ENCODE results near the gene OVOL1. TPM values are rescaled to one million over a fixed set of nuclear protein-coding genes. Genes with fewer than 3 reads are reported as not detected.

OVOL1 gene
- total RNA-seq, 1 donor from 2014 or later: not detected

DNA sequence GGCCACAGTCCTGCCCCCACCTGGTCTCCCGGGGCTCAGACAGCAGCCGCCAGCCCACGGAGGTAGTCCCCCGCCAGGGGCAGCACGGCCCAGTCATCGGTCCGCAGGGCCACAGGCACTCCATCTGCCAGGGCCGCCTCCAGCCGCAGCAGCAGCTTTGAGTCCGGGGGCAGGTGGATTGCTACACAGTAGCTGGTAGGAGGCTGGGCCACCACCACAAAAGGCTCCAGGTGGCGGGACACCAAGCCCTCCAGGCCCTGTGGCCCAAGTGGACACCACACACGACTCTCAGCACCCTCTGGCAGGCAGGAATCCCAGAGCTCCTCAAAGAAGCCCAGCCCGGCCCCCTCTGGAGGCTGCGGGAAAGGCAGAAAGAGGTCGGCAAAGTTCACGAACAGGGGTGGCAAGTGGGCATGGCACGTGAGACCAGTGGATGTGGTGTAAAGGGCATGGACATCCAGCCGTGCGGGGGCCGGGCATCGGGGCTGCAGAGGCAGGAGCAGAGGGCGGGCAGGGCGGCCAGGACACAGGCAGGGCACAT, 9.0 kb upstream of the OVOL1 start:
- DNase-seq (ENCODE audit: low spot score): peak; percentile 89

DNA sequence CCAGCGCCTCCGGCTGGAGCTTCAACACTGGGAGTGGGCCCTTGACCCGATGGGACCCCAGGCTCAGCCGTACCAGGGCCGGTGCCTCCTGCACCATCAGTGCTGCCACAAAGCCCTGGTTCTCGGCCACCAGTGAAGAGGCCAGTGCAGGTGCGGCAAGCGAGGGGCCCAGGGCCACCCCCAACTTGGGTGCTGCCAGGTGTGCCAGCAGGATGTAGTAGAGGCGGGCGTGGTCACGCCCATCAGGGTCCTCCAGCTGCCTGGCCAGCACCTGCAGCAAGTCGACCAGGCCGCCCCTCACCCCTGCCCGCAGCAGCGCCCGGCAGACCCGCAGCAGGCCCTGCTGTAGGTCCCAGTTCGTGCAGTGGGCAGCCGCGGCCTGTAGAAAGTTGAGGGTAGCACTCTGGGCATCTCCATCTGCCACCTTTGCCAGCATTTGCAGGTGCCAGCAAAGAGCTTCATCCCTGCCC, 8.4 kb upstream of the OVOL1 start:
- no peak for DNase-seq (ENCODE audit: low spot score)

DNA sequence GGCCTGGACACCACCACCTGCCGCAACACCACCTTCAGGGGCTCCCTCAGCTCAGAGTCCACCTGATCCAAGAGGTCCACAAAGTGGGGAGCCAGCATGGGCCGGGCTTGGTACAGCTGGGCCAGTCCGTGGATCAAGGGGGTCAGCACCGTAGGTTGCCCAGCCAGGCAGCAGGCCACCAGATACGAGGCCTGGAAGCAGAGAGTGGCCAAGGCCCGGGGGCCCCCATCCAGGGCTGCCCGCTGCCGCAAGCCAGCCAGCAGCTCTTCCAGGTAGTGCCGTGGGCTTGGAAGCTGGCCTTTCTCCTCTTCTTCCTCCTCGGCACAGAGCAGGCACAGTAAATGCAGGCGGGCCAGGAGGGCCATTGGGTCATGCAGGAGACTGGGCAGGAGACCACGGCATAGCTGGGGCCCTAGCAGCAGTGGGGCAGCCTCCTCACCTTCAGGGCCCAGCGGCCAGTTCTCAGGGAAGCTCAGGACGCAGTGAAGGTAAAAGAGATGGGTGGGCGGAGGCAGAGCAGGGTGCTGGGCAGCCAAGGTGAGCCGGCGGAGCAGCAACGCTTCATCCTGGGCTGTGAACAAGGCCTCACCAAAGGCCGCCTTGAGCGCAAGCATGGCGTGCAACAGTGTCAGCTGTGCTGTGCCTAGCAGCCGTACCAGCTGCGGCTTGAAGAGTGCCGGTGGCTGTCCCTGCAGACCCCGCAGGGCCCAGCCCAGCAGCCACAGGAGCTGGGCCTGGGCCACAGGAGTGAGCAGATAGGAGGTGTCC, 7.8 kb upstream of the OVOL1 start:
- peak; percentile 85 for DNase-seq (ENCODE audit: low spot score)

DNA sequence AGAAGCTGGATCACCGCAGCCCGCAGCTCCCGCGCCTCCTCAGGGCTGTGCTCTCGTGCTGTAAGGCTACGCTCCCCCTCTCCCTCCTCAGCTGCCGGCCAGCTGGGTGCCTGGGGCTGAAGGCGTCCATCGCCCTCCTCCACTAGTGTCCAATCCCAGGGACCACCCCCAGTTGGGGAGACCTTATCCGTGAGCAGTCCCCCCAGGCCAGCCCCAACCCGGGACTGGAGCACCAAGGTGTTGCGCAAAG, 7.3 kb upstream of the OVOL1 start:
- DNase-seq (ENCODE audit: low spot score): no peak

DNA sequence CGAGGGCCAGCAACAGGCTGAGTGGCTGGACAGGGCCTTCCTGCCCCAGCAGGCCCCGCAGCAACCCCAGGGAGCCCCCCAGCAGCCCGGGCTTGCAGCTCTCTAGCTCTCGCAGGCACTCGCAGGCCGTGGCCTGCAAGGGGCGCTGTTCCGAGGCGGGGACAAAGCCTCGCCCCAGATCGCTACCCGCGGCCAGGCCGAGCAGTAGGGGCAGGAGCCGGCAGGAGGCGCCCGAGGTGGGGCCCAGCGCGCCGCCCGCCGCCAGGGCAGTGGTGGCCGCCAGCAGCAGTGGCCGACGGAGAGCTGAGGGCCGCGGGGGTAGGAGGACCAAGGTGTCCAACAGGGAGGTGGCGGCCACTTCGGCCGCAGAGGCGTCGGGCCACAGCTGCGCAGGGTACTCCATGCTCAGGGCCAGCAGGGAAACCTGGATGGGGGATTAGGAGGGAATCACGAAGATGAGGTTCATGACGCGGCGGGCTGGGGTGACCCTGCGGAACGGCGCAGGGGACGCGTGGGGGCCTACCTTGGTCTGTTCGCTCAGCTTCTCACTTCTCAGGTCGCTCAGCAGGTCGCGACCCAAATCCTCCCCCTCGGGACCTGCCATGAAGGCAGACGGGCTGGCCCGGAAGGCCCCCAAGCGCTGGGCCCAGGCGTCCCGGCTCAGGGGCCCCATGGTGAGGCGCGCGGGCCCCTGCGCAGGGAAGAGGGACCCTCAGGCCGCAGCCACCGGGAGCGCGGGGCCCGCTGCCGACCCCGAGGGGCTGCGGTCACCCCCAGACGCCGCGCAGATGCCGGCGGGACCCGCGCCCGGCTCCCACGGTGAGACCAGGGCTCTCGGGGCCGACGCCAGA, 6.7 kb upstream of the OVOL1 start:
- peak; percentile 95 for DNase-seq (ENCODE audit: low spot score)

DNA sequence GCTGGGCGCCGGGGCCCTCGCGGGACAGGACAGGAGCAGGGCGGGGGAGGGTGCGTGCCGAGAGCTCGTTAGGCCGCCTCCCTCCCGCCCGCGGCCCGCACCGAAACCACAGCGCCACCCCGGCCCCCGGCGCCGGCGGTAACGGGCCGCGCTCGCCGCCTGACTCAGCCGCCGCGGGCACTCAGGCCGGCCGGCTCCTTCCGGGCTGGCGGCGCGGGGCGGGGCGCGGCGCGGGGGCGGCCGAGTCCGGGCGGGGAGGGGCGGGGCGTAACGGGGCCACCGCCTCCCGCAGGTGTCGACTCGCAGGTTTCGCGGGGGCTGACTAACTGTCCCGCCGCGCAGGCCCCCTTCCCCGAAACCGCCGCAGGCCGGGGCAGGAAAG, 6.1 kb upstream of the OVOL1 start, which contains the start of gene AP5B1:
TSS of gene AP5B1 (minus strand) at position 207 of the 382 bp plus-strand sequence. CDS start 385 bp downstream, outside the sequence.
- DNase-seq (ENCODE audit: low spot score): peak; percentile 93

DNA sequence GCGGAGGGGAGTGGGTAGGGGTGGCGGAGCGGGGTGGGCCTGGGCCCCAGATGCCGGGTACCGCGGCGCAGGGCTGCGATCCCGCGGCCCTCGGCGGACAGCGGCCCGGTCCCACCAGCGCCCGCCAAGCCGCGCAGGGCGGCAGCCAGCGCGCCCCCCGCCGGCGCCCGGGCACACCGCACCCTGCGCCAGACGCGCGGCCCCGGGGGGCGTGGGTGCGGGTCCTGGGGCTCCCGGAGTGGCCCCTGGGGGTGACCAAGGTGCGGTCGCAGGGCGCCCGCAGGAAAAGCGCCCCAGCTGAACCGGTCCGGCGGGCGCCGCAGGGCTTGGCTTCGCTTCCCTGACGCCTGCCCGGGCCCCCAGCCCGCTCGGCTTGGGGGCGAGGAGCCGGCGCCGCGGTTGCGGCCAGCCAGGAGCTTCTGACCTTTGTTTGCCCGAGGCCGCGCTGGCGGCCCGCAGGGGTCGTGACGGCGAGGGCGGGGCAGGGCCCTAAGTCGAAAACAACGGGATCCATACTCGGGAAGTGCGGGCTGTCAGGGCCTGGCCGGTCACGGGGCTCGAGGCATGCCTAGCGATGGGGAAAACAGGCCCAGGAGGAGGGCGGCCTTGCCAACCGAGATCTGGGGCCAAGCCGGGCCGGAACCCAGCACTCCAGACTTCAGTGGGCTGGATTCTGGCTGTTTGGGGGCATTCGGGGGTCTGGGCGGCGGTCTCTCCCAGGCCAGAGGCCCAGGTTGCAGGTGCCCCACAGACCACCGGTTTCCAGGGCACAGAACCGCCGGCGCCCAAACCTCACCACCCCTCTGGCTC, 5.5 kb upstream of the OVOL1 start:
- DNase-seq (ENCODE audit: low spot score): peak; percentile 87

DNA sequence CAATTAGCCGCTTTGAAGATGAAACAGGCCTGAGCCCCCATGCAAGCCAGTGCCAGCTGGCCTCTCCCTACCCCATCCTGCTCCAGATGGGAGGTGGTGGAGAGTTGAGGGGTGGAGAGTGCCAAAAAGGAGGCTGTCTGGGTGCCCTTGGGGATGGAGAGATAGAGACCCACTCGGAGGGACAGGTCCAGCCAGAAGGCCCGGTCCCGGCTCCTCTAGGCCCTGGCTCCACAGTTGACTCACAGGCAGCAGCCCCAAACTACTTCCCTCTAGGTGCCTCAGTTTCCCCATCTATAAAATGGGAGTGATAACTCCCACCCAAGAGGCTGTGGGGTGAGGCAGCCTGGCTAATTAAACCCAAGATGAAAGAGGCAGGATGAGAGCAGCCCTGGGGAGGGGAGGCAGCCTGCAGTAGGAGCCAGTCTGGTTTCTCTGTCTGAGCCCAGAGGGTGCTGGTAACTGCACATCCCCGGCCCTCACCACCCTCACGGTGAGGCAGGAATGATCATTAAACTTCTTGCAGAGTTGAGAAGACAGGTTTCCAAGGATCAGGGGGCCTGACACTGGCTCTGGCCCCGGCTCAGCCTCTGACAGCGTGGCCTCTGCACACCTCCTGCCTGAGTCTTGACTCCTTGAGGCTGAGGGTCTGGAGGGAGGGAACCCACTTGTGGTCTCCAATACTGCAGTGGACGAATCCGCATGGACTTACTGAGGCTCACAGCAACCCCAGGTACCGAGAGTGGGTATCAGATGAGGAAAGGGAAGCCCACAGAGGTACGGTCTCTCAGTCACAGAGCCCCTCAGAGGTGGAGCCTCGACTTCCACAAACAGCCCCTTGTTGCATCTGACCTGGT, 4.7 kb upstream of the OVOL1 start:
- peak; percentile 67 for DNase-seq (ENCODE audit: low spot score)

DNA sequence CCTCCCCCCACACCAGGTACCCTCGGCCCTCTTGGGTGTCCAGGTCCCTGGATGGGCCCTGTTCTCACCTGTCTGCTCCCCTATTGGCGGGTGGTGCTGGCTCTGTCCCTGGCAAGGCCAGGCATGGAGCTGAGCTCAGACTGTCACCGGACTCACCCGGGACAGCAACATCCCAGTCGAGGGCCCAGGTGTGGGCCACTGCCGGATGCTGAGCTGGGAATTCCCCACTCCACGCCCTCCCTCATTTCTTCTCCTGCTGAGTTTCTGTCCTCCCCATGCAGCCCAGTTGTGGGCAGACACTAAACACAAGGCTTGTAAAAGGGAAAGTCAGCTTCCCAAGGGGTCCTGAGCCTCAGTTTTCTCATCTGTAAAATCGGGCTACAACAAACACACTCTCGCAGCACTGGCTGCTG, 4.0 kb upstream of the OVOL1 start:
- no peak for DNase-seq (ENCODE audit: low spot score)

DNA sequence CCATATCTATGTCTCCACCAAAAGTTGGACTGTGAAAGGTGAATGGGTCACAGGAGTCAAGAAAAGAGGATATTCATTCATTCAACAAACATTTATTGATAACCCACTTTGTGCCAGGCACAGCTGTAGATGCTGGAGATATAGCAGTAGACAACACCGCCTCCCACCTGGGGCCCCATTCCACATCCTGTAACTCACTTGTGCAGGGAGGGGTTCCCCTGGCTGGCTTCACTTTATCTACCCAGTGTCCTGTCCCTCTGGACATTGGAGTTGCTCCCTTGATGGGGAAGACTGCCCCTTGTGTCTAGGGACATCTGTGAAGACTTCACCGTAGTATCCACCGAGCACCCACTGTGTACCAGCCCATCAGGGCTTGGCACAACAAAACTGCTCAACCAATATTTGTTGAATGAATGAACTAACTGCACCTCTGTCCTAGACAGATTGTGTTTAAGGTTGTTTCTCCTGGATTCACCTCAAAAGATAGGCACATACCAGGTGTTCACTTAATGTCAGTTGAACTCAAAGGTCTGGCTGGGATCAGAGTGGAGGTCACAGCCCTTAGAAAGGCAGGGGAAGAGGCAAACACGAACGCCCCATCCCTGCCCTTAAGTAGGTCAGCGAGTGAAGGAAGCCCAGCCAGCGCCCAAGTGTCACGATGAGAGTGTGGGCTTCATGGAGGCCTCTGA, 1.4 kb upstream of the OVOL1 start:
- DNase-seq (ENCODE audit: low spot score): no peak

DNA sequence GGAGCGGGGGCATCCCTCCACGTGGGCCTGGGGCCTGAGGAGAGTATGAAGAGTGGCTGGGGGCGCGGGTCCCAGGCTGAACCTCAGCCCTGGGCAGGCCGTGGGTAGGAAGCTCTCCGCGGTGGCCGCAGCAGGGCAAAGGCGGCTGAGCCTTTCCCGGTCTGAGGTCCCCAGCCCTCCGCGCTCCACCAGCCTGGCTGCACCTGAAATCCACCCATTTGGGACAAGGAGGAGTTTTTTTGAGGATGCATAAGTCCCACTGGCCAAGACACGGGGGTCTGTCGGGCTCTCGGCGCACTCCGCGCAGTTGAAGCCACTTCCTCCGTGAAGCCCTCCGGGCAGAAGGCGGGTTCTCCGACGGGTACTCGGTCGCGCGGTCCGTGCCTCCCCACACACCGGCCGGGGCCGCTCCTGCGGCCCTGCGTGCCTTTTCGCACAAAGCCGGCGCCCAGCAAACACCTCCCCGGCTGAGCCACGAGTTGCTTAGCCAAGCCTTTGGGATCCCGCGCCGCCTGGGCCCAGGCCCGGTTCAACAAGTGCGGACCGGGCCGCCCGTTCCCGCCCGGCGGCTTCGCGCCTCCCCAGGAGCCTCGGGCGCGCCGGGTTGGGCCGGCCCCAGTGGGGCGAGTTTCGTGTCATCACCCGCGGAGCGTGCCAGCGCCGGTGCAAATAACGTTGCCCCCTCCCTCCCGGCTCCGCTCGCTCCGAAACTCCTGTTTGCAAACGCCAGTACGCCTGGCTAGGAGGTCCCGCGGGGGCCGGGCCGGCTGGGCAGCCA, 666 bp upstream of the OVOL1 start:
- no peak for DNase-seq (ENCODE audit: low spot score)

DNA sequence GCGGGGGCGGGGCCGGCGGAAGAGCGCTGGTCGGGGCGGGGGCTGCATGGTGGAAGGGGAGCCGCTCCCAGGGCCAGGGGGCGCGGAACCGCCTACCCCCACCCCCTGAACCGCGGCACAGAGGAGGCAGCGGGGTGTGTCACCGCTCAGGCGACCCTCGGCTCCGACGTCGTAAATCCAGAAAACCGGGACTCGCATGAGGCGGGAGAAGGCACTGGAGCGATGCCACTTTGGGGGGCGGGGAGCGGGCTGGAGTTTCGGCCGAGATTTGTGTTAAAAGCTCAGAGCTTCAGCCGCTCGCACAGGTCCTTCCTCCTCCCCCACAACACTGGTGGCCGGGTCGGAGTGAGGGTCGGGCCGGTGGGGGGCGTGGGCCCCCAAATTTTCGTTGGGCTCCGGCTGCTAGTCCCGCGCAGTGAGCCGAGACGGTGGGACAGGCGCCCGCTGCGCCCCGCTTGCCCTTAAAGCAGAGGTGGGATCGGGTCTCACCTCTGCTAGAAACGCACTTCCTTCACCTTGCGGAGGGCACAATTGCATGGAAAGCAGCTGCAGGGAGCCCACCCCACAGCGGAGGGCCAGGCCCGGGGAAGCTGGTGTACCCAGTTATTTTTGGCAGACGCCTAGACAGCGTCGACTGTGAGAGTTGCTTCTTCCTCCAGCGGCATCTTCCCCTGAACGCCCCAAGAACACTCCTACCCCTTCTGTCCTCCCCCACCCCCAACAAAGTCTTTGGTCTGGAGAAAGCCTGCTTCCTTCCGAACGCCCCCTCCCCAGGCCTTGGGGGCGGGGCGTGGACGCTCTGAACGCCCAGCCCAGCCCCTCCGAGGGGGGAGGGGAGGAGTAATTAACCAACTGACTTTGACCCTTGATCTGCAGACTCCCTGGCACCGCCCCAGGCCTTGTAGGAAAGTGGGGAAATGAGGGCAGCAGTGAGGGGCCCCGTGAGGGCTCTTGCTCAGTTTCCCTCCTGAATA, 1.1 kb downstream of the OVOL1 start:
- DNase-seq (ENCODE audit: low spot score): no peak

DNA sequence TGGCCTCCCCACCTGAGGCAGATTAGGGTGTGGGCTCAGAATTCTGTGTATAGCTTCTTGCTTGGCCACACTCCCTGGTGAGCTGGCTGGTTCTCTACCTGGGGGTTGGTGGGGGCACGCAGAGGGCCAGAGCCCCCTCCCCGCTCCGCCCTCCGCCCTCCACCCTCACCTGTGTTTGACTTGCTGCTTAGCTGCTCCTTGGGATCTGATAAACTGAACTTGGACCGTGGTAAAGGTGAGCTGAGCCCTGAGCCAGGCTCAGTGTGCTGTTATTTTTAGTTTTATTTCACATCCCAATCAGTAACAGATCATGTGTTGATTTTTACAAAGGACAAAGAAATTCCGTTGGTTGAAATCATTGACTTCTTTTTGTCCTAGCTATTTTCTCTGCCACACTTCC, 2.0 kb downstream of the OVOL1 start:
- no peak for DNase-seq (ENCODE audit: low spot score)

DNA sequence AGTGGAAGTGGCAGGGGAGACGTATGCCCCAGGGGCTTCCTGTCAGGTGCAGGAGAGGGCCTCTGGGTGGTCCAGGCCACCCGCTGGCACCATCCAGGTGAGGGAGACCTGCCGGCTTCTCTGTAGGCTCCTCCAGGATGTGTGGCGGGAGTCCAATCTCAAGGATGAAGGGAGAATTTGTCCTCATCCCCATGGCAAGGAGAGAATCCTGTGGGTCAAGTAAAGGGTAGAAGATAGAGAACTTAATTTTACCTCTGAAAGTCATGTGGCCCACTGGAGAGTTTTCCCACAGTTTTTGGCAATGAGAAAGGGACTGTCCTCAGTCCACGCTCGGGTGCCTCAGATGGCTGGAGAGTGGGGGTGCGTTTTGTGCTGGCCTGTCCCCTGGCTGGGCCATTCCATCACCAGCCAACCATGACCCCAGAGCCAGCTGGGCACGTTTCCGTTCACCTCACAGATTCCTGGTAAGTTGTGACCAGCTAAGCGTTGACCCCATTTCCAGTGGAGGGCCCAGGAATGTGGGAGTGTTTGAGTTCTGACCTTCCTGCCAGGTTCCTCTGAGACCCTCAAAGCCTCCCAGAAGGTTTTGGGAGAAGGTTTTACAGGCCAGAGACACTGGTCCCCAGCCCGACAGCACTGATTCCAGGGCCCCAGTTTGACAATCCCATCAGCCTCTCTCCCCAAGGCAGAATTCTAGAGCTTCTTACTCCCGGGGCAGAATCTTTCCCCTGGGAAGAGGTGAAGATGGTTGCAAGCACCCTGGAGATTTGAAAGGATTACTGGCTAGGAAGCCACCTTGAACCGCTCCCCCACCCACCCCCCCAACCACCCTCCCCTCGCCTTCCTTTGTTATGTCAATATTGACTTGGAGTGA, 2.6 kb downstream of the OVOL1 start:
- no peak for DNase-seq (ENCODE audit: low spot score)

DNA sequence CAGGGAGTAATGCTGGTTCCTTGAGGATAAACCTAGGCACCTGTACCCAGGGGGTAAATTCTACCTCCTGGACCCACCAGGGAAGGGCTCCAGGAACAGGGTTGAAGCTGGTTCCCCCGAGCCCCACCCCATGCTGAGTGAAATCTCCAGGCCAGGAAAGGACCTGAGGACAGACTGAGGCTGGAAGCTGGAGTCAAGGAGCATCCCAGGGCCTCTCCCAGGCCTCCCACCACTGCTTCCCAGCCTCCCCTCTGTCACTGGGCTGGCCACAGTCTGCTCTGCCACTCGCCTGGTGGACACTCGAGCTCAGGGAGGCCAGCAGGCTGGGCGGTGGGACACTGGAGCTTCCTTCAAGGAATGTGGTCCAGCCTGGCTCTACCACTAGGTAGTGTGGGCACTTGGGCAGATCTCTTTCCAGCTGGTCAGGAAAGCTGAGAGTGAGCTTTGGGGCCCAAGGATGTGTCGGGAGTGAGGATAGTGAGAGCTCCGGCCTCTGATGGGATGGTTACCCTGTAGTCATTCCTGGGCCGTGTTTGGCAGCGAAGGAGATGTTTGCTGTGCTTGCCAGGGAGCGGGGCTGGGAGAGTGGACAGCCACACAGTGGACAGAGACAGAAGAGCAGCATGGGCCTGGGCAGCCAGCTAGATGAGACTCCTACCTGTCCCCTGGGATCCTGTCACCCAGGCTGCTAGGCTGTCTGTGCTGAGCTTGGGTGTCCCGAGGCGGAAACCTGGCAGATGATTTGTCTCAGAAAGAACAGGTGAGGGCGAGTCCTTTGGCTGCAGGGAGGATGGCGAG, 3.4 kb downstream of the OVOL1 start:
- DNase-seq (ENCODE audit: low spot score): no peak

Measured in mesenteric fat pad (tissue), 1 donor.